ENCODE measurements around the gene ABL1.

- TF ChIP-seq CTCF (conservative IDR thresholded peaks at IDR 0.05; ENCODE audit: low read depth, low read length) (no peak), EZH2 (IDR thresholded peaks at IDR 0.05; ENCODE audit: borderline replicate concordance, low read depth, low read length, poor library complexity, severe bottlenecking) (no peak)
Observed at GRCh38 chr9:130872912-130873503, 38.0 kb downstream of the ABL1 start.

Measured in A673 (cell line).